ENCODE measurements around the gene MINDY4B.

Gene MINDY4B

DNA sequence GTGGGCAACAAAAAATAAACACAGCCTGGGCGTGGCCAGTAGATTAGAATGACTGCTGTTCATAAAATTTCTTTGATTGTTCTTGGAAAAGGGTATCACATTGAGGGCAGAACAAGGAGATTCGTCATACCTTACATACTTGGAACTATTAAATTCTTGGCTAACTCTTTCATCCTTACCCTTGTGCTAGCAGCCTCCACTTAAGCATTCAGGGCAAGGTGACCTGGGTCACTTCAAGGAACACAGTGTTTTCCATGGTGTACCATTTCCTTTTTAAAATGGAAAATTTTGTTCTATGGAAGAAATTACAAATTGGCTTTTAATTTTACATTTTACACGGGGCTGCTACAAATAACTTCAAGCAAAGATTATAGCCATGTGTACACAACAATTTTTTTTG, 60.8 kb downstream of the MINDY4B start:
- DNase-seq (ENCODE audit: low spot score): no peak

GRCh38 chr3:150843241-150843640, 62.0 kb downstream of the MINDY4B start:
- no peak for DNase-seq (ENCODE audit: low spot score)

DNA sequence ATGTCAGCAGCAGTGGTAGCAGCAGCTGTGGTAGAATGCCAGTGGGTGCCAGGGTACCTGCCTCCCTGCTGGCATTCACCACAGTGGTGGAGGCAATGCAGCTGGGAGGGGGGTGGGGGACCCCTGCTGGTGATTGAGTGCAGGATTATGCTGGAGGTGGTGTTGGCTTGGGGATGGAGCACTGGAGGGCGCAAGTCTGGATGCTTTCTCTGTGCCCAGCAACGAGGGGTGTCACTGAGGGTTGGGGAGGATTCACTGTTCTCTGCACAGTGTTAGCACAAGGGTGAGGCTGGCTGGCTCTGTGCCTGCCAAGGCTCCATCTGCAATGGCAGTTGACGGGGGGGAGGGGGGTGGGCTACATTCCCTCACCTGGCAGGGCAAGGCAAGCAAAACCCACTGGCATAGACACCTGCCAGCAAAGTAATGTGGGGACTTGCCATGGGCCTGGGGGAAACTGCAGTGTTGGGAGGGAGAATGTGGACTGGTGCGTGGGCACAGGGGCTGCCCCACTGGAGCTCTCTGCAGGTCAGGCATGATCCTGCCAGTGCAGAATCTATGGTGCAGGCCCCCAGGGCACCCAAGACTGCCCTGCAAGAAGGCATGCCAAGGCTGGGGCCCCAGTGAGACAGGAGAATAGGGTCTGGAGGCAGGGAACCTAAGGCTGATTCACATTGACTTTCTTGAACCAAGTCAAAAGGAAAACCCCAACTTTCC, 64.3 kb downstream of the MINDY4B start:
- DNase-seq (ENCODE audit: low spot score): peak; percentile 27

DNA sequence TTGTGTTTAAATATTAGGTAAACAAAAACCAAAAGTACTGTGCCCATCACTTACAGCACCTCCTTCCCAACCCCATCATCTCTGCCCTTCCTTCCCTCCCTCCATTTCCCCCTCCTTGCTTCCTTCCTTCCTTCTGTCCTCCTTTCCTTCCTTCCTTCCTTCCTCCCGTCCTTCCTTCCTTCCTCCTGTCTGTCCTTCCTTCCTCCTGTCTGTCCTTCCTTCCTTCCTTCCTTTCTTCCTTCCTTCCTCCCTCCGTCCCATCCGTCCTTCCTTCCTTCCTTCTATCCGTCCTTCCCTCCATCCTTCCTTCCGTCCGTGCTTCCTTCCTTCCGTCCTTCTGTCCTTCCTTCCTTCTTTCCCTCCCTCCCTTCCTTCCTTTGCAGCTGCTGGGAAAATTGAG, 74.5 kb downstream of the MINDY4B start:
- DNase-seq (ENCODE audit: low spot score): no peak

DNA sequence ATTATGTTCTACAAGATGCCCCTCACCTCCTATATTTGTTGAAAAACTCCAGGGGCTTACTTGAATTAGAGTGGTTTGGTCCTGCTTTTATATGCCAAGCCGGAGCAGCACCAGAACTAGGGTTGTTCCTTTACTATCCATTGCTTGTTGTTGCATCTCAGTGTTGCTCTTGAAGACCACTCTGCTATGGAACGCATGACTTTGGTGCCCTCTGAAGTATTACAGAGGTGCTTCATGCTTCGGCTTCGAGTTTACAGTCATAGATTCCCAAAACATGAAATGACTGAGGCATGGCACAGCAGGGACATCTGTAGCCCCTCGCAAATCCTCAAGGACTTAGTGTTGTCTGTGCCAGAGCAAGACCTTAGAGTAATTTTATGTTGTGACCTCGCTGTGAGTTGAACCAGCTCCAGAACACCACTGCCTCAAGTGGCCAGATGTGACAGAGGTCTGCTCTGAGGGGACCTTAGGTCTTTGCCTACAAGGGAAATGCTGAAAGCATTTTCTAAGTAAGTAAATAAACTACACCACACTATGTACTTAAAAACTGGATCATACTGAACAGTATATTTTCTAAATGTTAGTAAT, 75.1 kb downstream of the MINDY4B start:
- peak; percentile 75 for DNase-seq (ENCODE audit: low spot score)

GRCh38 chr3:150829408-150829807, 75.8 kb downstream of the MINDY4B start:
- DNase-seq (ENCODE audit: low spot score): no peak

- no peak for DNase-seq (ENCODE audit: low spot score)
Observed at GRCh38 chr3:150828997-150829396, 76.2 kb downstream of the MINDY4B start.

GRCh38 chr3:150828261-150828660, 77.0 kb downstream of the MINDY4B start:
- no peak for DNase-seq (ENCODE audit: low spot score)

- no peak for DNase-seq (ENCODE audit: low spot score)
Observed at GRCh38 chr3:150826466-150827282, 78.6 kb downstream of the MINDY4B start.

DNA sequence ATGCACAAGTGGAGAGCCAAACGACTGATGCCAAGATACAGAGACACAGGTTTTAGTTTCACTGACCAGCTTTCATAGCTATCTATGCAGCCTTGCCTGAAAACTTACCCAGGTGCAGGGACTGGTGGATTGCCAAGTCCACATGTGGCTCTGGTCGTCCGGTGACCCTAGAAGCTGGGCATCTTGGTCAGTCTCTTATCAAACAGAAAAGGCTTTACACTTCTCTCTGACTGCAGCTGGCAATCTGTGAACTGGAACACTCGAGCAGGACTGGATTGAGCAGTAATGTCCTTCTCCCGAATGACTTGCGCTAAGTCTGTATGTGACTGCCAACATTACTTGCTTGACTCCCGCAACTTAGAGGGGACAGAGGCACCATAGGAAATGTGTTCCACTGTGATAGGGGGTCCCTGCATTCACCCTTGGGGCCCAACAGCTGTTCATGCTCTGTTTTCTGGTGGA, 79.3 kb downstream of the MINDY4B start:
- DNase-seq (ENCODE audit: low spot score): no peak

GRCh38 chr3:150825192-150825915, 79.9 kb downstream of the MINDY4B start:
- no peak for DNase-seq (ENCODE audit: low spot score)

DNA sequence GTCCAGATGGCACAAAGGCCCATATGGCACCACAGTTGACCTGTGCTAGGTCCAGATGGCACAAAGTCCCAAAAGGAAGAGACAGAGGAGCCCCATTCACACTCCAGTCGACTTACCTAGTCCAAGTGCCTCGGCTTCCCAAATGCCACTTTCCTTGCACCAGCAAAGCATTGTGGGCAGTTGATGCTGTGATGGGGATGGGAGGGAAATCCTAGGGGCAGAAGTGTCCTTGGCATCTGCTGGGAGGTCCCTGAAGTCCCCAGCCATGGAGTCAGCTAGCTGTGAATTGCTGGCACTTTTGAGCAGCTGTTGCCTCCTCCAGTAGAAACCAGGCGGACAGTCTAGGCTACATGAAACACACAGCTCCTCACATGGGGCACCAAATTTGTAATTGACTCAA, 82.0 kb downstream of the MINDY4B start:
- no peak for DNase-seq (ENCODE audit: low spot score)

- no peak for DNase-seq (ENCODE audit: low spot score)
Observed at GRCh38 chr3:150822636-150823035, 82.6 kb downstream of the MINDY4B start.

All from NAMALWA (cell line).